Body of pancreas (tissue), 4 donors: ENCODE results near the gene OGN. TPM values are rescaled to one million over a fixed set of nuclear protein-coding genes. Genes with fewer than 3 reads are reported as not detected.

Source experiments
- ATAC-seq: fragments of 150-250 bp; one replicate; pipeline ENCODE4 v1.9.1; 2016
- DNase-seq, 4 donors: peaks; one replicate each; pipeline ENCODE4 v3.0.0-alpha.2; 2019
- H3K27ac ChIP-seq, 4 donors: fragments of 200-600 bp; sonication (generic); 1 replicate in 3 of 4; 2 replicates in 1 of 4; pipeline versions ENCODE4 v1.5.1 to v1.6.1; 2016 to 2019; ENCODE audit warnings: mild to moderate bottlenecking in 1 of 4, mixed read lengths in 1 of 4, moderate library complexity in 1 of 4
- H3K27me3 ChIP-seq, 2 donors: fragments of 200-600 bp; sonication (generic); one replicate each; pipeline ENCODE4 v1.6.0; 2016; ENCODE audit warnings: mild to moderate bottlenecking in 1 of 2
- H3K36me3 ChIP-seq, 2 donors: fragments of 200-600 bp; sonication (generic); replicated peaks in 1 of 2; 2 replicates each; pipeline ENCODE4 v1.5.1; 2016; ENCODE audit warnings: low read depth in 2 of 2; ENCODE audit not compliant: insufficient read depth in 1 of 2
- H3K4me1 ChIP-seq: fragments of 200-600 bp; sonication (generic); one replicate; pipeline ENCODE4 v1.6.0; 2016
- H3K4me3 ChIP-seq, 2 donors: fragments of 200-600 bp; sonication (generic); 1 replicate in 1 of 2; 2 replicates in 1 of 2; pipeline ENCODE4 v1.5.1; 2016 to 2019
- H3K9me3 ChIP-seq, 3 donors: fragments of 200-600 bp; sonication (generic); 1 replicate in 2 of 3; 2 replicates in 1 of 3; pipeline ENCODE4 v1.5.1; 2016
- CTCF ChIP-seq, 7 experiments: fragments of 450-650 bp in 4 of 7; fragments of 200-600 bp in 3 of 7; sonication (generic) in 3 of 7; IDR thresholded peaks; one replicate each; pipeline ENCODE4 v1.5.1; 2016 to 2019; ENCODE audit warnings: antibody characterized with exemption in 7 of 7
- POLR2A ChIP-seq, 3 donors: fragments of 450-650 bp; IDR thresholded peaks; one replicate each; pipeline ENCODE4 v1.6.1; 2016; ENCODE audit warnings: antibody characterized with exemption in 3 of 3, mild to moderate bottlenecking in 2 of 3
- WGBS, 2 donors: methylation state at CpG; one replicate each; pipeline ENCODE4 v1.1.5; 2017; 5-methylcytosine and 5-hydroxymethylcytosine counted together
- intact Hi-C: fragments of 100-400 bp; cut with DNase I; formaldehyde crosslinking; loops from one replicate; pipeline ENCODE4 v1.15.1; 2023
- total RNA-seq, 2 donors: library from RNA; depleted of rRNA; stranded (reverse); fragments of >200 nt; gene quantifications; one replicate each; pipeline ENCODE4 v1.1.0, GENCODE V29; 2016

The OGN gene
- total RNA-seq, 2 donors from 2014 or later, result 2.6 to 4.4 TPM

GRCh38 chr9:92426501-92427145, 22.2 kb upstream of the OGN start:
- TF ChIP-seq POLR2A (IDR thresholded peaks at IDR 0.05) (no peak), CTCF (IDR thresholded peaks at IDR 0.05) (no peak)
- Histone ChIP-seq H3K4me3 (no peak overlapping the region), H3K36me3 (no peaks in the 10 kb centered on the region), H3K4me1 (no peaks in the 10 kb centered on the region), H3K9me3 (no peaks in the 10 kb centered on the region), H3K27me3 (no peaks in the 10 kb centered on the region), H3K27ac (no peak overlapping the region)
- DNase-seq (no peak), ATAC-seq (no peak)
- 77 to 89% methylated on average over 5 of the region's 5 CpGs for WGBS, 2 donors
- intact Hi-C loops, result no loop called here

- 46 to 47% methylated on average over 2 of the region's 2 CpGs for WGBS, 2 donors
- no peak for DNase-seq
- intact Hi-C loops, result no loop called here
- ATAC-seq, result no peak
- H3K4me3 ChIP-seq, result no peak overlapping the region
- H3K27me3 ChIP-seq, result no peaks in the 10 kb centered on the region
- H3K27ac ChIP-seq, result no peak overlapping the region
- H3K36me3 ChIP-seq, result no peaks in the 10 kb centered on the region
- H3K4me1 ChIP-seq, result no peaks in the 10 kb centered on the region
- no peaks in the 10 kb centered on the region for H3K9me3 ChIP-seq
- TF ChIP-seq CTCF (IDR thresholded peaks at IDR 0.05) (no peak), POLR2A (IDR thresholded peaks at IDR 0.05) (no peak)
Observed at GRCh38 chr9:92425474-92425873, 21.1 kb upstream of the OGN start.

- intact Hi-C loops, result no loop called here
- H3K4me3 ChIP-seq, result no peak within 1 kb of the TSS
- ATAC-seq (no peak), DNase-seq (no peak)
- no peak within 1 kb of the TSS for H3K27ac ChIP-seq
- H3K36me3 ChIP-seq, result no peaks in the 10 kb centered on the region
- no peaks in the 10 kb centered on the region for H3K27me3 ChIP-seq
- H3K4me1 ChIP-seq, result no peaks in the 10 kb centered on the region
- no peak for TF ChIP-seq CTCF (IDR thresholded peaks at IDR 0.05)
- no peak for TF ChIP-seq POLR2A (IDR thresholded peaks at IDR 0.05)
- WGBS, 2 donors, result 51 to 80% methylated on average over 1 of the region's 1 CpG
- H3K9me3 ChIP-seq, result no peaks in the 10 kb centered on the region
Observed at GRCh38 chr9:92424340-92424739, 20.0 kb upstream of the OGN start, which contains the start of gene OMD. Gene OMD, minus strand, starts transcription at chr9:92424471. Its CDS starts 6,913 bp downstream, at chr9:92417558.

- Histone ChIP-seq H3K4me3 (no peak overlapping the region), H3K4me1 (no peaks in the 10 kb centered on the region)
Observed at GRCh38 chr9:92423612-92424011, 19.2 kb upstream of the OGN start.

More at GRCh38 chr9:92423612-92424011, 19.2 kb upstream of the OGN start:
- whole genome bisulfite sequencing, 2 donors, result 89 to 91% methylated on average over 2 of the region's 2 CpGs
- no peak for ATAC-seq
- DNase-seq, result no peak
- intact Hi-C loops, result no loop called here
- H3K9me3 ChIP-seq, result no peaks in the 10 kb centered on the region
- no peaks in the 10 kb centered on the region for H3K27me3 ChIP-seq
- H3K27ac ChIP-seq, result no peak overlapping the region
- H3K36me3 ChIP-seq, result no peaks in the 10 kb centered on the region
- TF ChIP-seq POLR2A (IDR thresholded peaks at IDR 0.05) (no peak), CTCF (IDR thresholded peaks at IDR 0.05) (no peak)
